SIG-M5 (cell line): ENCODE results near the gene MED16.
"Not testable (repeated sequence)": the region's sequence is repeated elsewhere in the genome, so short reads cannot be mapped to it uniquely, and the experiment has no call there.

ENCODE experiments used
- DNase-seq: peaks from one replicate; lab custom pipeline; 2025; lab: John Stamatoyannopoulos, UW

The MED16 gene

DNA sequence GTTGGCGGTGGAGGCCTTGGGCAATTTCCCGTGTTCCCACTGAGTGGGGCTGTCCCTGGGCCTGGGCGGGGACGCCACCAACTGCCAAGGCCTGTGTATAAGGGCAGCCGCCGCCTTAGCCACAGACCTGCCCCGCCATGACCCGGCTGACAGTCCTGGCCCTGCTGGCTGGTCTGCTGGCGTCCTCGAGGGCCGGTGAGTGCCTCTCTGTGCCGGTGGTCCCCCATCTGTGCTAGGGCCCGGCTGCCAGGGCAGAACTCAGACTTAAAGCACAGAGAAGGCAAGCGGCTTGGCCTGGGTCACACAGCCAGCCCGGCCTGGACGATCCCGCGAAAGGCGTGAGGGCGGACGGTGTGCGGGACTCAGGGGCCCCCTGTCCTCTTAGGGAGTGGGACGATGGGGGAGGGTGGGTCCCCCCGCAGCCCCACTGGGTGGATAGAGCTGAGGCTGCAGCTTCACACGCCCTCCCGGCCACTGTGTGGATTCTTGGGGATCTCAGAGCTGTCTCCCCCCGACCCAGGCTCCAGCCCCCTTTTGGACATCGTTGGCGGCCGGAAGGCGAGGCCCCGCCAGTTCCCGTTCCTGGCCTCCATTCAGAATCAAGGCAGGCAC lies 65.2 kb downstream of the MED16 start, which contains the start of gene AZU1:
TSS of gene AZU1 (plus strand) at position 128 of the 612 bp plus-strand sequence. CDS start at position 138, 10 bp downstream.
- DNase-seq, result no peak

- DNase-seq, result no peak
Observed at GRCh38 chr19:827314-827709, 65.7 kb downstream of the MED16 start.

DNA sequence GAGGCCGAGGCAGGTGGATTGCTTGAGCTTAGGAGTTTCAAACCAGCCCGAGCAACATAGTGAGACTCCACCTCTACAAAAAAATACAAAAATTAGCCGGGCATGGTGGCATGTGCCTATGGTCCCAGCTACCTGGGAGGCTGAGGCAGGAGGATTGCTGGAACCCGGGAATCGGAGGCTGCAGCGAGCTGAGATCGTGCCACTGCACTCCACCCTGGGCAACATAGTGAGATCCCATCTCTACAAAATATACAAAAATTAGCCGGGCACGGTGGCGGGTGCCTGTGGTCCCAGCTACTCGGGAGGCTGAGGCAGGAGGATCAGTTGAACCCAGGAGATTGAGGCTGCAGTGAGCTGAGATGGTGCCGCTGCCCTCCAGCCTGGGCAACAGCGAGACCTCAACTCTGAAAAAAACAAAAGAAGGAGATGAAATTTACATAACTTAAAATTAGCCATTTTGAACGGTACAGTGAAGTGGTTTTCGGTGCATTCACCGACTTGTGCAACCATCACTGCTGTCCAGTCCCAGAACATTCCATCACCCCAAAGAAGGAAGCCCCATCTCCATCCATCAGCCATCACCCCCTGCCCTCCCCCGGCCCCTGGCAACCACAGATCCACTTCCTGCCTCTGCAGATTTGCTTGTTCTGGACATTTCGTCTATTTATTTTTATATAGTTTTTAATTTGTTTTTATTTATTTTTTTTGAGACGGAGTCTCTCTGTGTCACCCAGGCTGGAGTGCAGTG lies 66.9 kb downstream of the MED16 start:
- DNase-seq, result no peak

DNA sequence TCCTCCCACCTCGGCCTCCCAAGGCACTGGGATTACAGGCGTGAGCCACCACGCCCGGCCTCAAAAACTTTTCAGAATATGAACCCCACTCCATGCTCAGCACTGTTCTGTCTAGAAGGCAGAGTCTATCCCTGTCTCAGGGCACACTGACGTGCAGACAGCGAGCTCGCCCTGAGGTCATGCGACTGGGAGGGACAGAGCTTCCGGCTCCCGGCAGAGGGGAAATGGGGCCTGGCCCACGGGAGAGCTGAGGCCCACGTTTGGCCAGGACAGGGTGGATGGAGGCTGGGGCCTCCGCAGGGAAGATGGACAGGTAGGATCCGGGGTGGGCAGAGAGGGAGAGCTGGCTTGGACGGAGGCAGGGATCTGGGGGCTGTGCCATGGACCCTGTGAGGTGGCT lies 68.1 kb downstream of the MED16 start:
- DNase-seq, result no peak

DNA sequence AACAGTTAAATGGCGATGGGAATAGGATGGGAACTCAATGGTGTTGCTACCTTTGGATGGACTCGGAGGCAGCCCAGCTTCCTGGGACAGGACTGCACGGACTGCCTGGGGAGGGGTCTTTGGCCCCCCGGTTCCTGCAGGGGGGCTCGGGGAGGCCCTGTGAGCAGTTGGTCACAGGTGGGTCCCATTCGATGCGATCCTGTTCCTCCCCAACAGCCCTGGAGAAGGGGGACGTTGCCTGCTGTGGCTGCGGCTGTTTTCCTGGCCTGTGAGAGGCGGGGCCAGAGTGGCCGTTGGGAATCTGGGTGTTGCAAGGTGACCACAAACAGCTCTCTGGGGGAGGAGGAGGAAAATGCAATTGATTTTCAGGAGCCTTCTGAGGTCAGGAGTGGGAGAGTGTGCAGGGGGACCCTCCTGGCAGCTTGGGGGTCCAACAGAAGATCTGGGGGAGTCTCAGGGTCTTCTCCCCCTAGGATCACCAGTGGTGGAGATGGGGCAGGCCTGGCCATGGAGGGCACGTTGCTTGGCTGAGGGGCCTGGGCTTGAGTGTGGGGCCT lies 69.3 kb downstream of the MED16 start:
- no peak for DNase-seq

DNA sequence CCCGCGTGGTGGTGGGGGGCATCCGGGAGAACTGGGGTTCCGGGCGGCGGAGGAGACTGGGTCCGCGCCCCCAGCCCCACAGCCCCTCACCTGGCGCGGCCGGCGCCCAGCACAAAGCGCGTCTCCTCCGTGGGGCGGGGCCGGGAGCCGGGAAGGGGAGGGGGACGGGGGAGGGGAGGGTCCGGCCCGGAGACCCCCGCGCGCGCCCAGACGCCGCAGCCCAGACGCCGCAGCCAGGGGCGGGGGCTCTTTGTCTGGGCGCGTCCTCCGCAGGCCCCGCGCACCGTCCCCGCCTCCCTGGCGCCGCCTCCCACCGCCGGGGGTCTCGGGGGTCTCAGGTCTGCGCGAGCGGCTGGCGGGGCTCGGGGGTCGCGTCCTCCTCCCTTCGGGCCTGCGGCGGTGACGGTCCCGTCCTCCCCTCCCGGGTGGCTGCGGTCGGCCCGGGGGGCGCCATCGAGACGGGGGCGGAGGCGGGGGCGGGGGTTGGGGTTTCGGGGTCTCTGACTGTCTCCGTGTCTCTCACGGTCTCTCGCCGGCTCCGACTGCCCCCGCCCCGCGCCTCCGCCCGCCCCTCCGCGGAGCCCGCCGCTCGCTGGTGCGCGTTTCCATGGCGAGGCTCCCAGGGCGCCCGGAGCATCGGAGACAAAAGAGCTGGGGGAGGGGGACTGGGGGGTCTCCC lies 71.0 kb downstream of the MED16 start, which contains the start of gene PLPPR3:
TSS of gene PLPPR3 (minus strand) at position 131 of the 679 bp plus-strand sequence. CDS start 396 bp downstream, outside the sequence.
- DNase-seq, result no peak

DNA sequence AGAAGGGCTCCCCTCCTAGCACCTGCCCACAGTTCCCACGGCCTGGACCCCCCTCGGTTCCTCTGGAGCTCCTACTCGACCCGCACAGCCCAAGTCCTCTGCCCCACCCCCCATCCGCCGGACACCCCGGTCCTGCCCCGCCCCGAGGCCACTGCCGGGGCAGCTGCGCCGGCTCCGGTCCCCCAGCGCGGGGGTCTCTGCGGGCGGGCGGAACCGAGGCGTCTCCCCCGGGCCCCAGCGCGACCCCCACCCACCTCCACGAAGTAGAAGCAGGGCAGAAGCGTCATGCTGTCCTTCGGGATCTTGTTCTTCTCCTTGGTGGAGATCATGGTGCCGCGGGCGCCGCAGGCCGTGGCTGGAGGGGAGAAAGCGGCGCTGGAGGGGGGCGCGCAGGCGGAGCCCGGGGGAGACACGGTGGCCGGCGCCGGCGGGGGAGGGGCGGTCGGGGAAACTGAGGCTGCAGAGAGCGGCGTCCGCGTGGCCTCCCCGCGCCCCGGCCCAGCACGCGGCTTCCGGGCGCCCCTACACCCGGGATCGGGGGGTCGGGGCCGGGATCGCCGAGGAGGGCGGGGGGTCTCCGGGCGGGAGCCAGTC lies 71.7 kb downstream of the MED16 start:
- no peak for DNase-seq

GRCh38 chr19:820212-820611 lies 72.8 kb downstream of the MED16 start:
- not testable (repeated sequence) for DNase-seq
